ENCODE data around the gene PLEKHO2.

PLEKHO2 gene

GRCh38 chr15:64878705-64879104 is 37.0 kb downstream of the PLEKHO2 start:
- Mint-ChIP-seq H3K4me1 (peaks cover 21 to 39% of the 10 kb centered on the region in 2 donors), H3K4me3 (no peak overlapping the region), H3K36me3 (peaks cover 0 to 4% of the 10 kb centered on the region in 2 donors), H3K27ac (no peak overlapping the region), H3K9me3 (no peaks in the 10 kb centered on the region), H3K27me3 (no peaks in the 10 kb centered on the region)
- ATAC-seq (replicated peaks) (no peak), DNase-seq (no peak)

GRCh38 chr15:64883100-64883581 is 41.4 kb downstream of the PLEKHO2 start:
- Mint-ChIP-seq H3K27me3 (no peaks in the 10 kb centered on the region), H3K4me3 (peak overlapping the region; percentile 57 to 60), H3K27ac (peak overlapping the region; percentile 92), H3K4me1 (peaks cover 23 to 30% of the 10 kb centered on the region in 2 donors), H3K36me3 (no peaks in the 10 kb centered on the region), H3K9me3 (no peaks in the 10 kb centered on the region)
- DNase-seq: peak; percentile 37
- peak; percentile 72 to 73 for ATAC-seq (replicated peaks)

- Mint-ChIP-seq H3K36me3 (no peaks in the 10 kb centered on the region), H3K9me3 (no peaks in the 10 kb centered on the region), H3K27me3 (no peaks in the 10 kb centered on the region), H3K4me1 (peaks cover 26 to 30% of the 10 kb centered on the region in 2 donors), H3K4me3 (peak overlapping the region; percentile 57 to 60), H3K27ac (peak overlapping the region; percentile 92)
- peak; percentile 80 for DNase-seq
- ATAC-seq (replicated peaks): peak; percentile 86 to 87
Measured at GRCh38 chr15:64883997-64884511, 42.3 kb downstream of the PLEKHO2 start.

GRCh38 chr15:64884679-64885078 is 43.0 kb downstream of the PLEKHO2 start:
- Mint-ChIP-seq H3K27ac (no peak overlapping the region), H3K36me3 (no peaks in the 10 kb centered on the region), H3K4me3 (no peak overlapping the region), H3K4me1 (peaks cover 26 to 30% of the 10 kb centered on the region in 2 donors), H3K9me3 (no peaks in the 10 kb centered on the region), H3K27me3 (no peaks in the 10 kb centered on the region)
- ATAC-seq (replicated peaks) (no peak), DNase-seq (no peak)

DNA sequence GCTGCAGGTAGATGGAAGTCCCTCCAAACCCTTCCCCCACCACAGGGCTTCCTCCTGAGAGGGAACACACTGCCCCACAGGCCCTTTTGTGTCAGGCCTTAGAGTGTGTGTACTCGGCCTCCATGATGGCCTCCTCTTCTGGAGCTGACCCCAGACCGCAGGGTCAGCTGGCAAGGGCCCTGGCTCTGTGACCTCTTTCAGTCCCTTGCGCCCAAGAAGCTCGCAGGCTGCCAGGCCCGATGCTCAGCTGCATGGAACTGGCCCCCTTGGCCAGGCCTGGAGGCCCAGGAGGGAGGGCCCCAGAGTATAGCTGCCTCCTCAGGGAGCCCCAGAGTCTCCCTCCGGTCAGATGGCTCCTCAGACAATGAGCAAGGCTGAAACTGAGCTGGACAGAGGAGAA is 46.6 kb downstream of the PLEKHO2 start:
- DNase-seq: no peak
- no peak for ATAC-seq (replicated peaks)
- Mint-ChIP-seq H3K4me1 (peaks cover 35 to 38% of the 10 kb centered on the region in 2 donors), H3K27ac (no peak overlapping the region), H3K4me3 (no peak overlapping the region), H3K9me3 (no peaks in the 10 kb centered on the region), H3K36me3 (no peaks in the 10 kb centered on the region), H3K27me3 (no peaks in the 10 kb centered on the region)

- Mint-ChIP-seq H3K4me3 (peak overlapping the region; percentile 36 to 62), H3K36me3 (no peaks in the 10 kb centered on the region), H3K27me3 (no peaks in the 10 kb centered on the region), H3K27ac (peak overlapping the region; percentile 100), H3K9me3 (no peaks in the 10 kb centered on the region), H3K4me1 (peaks cover 48 to 58% of the 10 kb centered on the region in 2 donors)
- ATAC-seq (replicated peaks) (no peak), DNase-seq (no peak)
Measured at GRCh38 chr15:64891561-64891960, 49.8 kb downstream of the PLEKHO2 start.

- peak overlapping the region; percentile 91 to 97 for H3K4me3 Mint-ChIP-seq
- H3K27me3 Mint-ChIP-seq: no peaks in the 10 kb centered on the region
- no peaks in the 10 kb centered on the region for H3K36me3 Mint-ChIP-seq
- peak; percentile 43 for DNase-seq
- no peaks in the 10 kb centered on the region for H3K9me3 Mint-ChIP-seq
- H3K4me1 Mint-ChIP-seq: peaks cover 56 to 70% of the 10 kb centered on the region in 2 donors
- peak overlapping the region; percentile 100 for H3K27ac Mint-ChIP-seq
- peak in 1 of 2 donors; percentile 6 for ATAC-seq (replicated peaks)
Measured at GRCh38 chr15:64892847-64893403, 51.2 kb downstream of the PLEKHO2 start.

GRCh38 chr15:64893481-64894394 is 52.0 kb downstream of the PLEKHO2 start:
- Mint-ChIP-seq H3K4me1 (peaks cover 57 to 76% of the 10 kb centered on the region in 2 donors), H3K4me3 (peak overlapping the region; percentile 91 to 97), H3K9me3 (no peaks in the 10 kb centered on the region), H3K36me3 (no peaks in the 10 kb centered on the region), H3K27me3 (no peaks in the 10 kb centered on the region), H3K27ac (peak overlapping the region; percentile 100)
- ATAC-seq (replicated peaks): peak; percentile 75 to 83
- DNase-seq: peak; percentile 97

DNA sequence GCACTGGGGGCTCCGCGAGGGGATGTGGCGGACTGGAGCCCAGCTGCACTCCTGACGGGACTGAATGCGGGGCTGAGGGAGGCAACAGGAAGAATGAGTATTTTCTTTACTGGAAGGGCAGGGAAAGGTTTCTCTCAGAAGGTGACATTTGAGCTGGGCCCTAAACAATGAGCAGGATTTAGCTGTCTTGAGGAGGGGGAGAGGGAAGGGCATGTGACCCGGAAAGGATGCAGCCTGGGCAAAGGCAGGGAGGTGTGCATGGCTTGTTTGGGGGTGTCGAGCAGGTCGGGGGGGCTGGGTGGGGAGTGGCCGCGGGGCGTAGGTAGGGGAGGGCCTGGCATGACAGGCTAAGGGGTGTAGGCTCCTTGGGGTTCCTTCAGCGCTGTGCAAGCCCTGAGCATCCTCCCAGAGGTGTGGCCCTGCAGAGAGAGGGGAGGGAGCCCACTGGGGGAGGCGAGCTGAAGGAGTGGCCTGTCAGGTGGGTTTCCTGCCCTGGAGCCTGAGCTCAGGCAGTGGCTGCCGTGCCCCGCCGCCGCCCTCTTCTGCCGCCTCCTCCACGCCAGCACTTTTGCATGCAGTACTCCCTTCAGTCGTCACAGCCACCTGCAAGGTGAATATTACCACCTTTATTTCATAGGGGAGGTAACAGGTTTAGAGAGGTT is 52.8 kb downstream of the PLEKHO2 start:
- peak; percentile 68 for DNase-seq
- Mint-ChIP-seq H3K9me3 (no peaks in the 10 kb centered on the region), H3K36me3 (peaks cover 3% of the 10 kb centered on the region in 2 donors), H3K27me3 (no peaks in the 10 kb centered on the region), H3K4me3 (peak overlapping the region; percentile 91 to 97), H3K27ac (peak overlapping the region; percentile 100), H3K4me1 (peaks cover 57 to 76% of the 10 kb centered on the region in 2 donors)
- ATAC-seq (replicated peaks): peak; percentile 30 to 32

GRCh38 chr15:64895285-64896065 is 53.8 kb downstream of the PLEKHO2 start:
- peaks cover 57 to 76% of the 10 kb centered on the region in 2 donors for H3K4me1 Mint-ChIP-seq
- ATAC-seq (replicated peaks) (peak; percentile 23), DNase-seq (peak; percentile 44)
- H3K36me3 Mint-ChIP-seq: peaks cover 4% of the 10 kb centered on the region in 2 donors
- peak overlapping the region; percentile 91 to 97 for H3K4me3 Mint-ChIP-seq
- no peaks in the 10 kb centered on the region for H3K27me3 Mint-ChIP-seq
- no peaks in the 10 kb centered on the region for H3K9me3 Mint-ChIP-seq
- peak overlapping the region; percentile 100 for H3K27ac Mint-ChIP-seq

DNA sequence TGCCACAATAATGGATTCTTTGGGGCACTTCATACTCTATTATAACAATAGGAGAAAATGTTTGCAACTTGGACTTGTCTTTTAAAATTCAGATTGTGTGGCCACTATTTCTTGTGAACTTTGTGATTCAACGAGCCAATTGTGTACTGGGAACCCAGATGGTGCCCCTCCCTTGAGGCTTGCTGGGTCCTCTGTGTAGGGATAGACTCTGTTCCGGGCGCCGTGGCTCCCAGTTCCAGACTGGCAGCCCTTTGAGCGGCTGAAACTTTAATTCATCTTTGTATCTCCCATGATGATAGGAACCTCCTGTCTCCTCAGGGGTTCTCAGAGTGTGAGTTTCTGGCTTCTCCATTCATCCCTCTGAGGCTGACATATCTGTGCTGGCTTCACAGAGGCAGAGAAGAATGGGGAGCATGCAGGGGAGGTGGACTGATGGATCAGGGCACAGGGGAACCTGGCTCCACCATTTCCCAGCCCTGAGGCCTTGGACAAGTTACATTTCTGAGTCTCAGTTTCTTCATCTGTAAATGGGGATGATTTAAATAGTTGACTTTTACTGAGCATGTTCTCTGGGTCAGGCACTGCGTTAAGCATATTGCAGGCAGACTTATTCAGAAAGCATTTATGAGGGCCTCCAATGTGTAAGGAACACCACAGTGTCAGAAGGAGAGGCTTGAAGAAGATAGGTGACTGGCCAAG is 54.8 kb downstream of the PLEKHO2 start:
- H3K27ac Mint-ChIP-seq: peak overlapping the region; percentile 100
- H3K4me3 Mint-ChIP-seq: peak overlapping the region; percentile 91 to 97
- peaks cover 0 to 4% of the 10 kb centered on the region in 2 donors for H3K9me3 Mint-ChIP-seq
- no peak for DNase-seq
- H3K4me1 Mint-ChIP-seq: peaks cover 53 to 67% of the 10 kb centered on the region in 2 donors
- ATAC-seq (replicated peaks): no peak
- no peaks in the 10 kb centered on the region for H3K27me3 Mint-ChIP-seq
- H3K36me3 Mint-ChIP-seq: peaks cover 8 to 11% of the 10 kb centered on the region in 2 donors

DNA sequence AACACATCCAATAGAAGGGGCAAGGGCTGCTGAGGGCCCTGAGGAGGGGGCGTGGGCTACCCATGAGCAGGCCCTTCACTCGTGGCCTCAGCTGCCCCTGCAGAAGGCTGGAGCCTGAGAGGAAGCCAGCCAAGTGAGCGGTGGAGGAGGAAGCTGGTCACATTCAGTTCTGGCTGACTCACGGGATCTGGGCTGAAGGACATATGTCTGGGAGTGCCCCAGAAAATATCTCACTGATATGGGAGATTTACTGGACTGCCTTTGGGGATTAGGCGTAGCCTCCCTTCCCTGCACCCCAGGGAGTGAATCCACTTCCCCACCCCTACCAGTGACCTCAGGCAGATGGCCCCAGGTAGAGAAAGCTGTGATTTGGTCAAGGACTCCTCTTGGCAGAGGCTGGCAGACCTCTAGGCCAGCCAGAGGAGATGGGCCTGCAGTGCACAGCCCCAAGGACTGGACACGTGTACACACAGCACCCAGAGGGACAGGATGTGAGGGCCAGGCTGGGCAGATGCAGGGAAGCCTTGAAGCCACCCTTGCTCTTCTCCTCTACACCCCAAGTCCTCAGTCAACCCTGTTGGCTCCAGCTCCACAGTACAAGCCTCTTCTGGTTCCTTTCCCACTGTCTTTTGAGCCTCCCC is 55.8 kb downstream of the PLEKHO2 start:
- H3K27ac Mint-ChIP-seq: peak overlapping the region; percentile 100
- ATAC-seq (replicated peaks) (no peak), DNase-seq (no peak)
- no peak overlapping the region for H3K4me3 Mint-ChIP-seq
- H3K9me3 Mint-ChIP-seq: peaks cover 0 to 4% of the 10 kb centered on the region in 2 donors
- H3K27me3 Mint-ChIP-seq: no peaks in the 10 kb centered on the region
- H3K4me1 Mint-ChIP-seq: peaks cover 49 to 62% of the 10 kb centered on the region in 2 donors
- H3K36me3 Mint-ChIP-seq: peaks cover 8 to 11% of the 10 kb centered on the region in 2 donors

Data from stimulated activated naive B cell treated with anti-CD40 and anti-IgM and Interleukin-4, amounts not matched to agents 10 μg/mL and 1 μg/mL and 100 μg/mL, for 72 hours (primary cell).